ENCODE data around the gene DNAJC11.

GRCh38 chr1:6592441-6592840 is 109.2 kb downstream of the DNAJC11 start:
- TF ChIP-seq GATA2 (IDR thresholded peaks at IDR 0.05; ENCODE audit: low read depth, low read length) (no peak), GATA3 (IDR thresholded peaks at IDR 0.05; ENCODE audit: low read depth, low read length) (no peak)

Data from SH-SY5Y (cell line).